Skin of body (tissue), 2 donors: ENCODE results near the gene PPDPF. TPM values are rescaled to one million over a fixed set of nuclear protein-coding genes. Genes with fewer than 3 reads are reported as not detected.
A peak's percentile ranks its signal among the peaks of the same experiment; 100 is the strongest.
"Not testable (repeated sequence)": the region's sequence is repeated elsewhere in the genome, so short reads cannot be mapped to it uniquely, and the experiment has no call there.

Source experiments
- DNase-seq: peaks from one replicate; lab custom pipeline; 2025; lab: John Stamatoyannopoulos, UW
- total RNA-seq: library from RNA; depleted of rRNA; stranded (reverse); fragments of >200 nt; gene quantifications from one replicate; pipeline ENCODE4 v1.2.3, GENCODE V29; 2014

PPDPF gene, protein sequence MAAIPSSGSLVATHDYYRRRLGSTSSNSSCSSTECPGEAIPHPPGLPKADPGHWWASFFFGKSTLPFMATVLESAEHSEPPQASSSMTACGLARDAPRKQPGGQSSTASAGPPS
- 30.8 TPM for total RNA-seq

DNA sequence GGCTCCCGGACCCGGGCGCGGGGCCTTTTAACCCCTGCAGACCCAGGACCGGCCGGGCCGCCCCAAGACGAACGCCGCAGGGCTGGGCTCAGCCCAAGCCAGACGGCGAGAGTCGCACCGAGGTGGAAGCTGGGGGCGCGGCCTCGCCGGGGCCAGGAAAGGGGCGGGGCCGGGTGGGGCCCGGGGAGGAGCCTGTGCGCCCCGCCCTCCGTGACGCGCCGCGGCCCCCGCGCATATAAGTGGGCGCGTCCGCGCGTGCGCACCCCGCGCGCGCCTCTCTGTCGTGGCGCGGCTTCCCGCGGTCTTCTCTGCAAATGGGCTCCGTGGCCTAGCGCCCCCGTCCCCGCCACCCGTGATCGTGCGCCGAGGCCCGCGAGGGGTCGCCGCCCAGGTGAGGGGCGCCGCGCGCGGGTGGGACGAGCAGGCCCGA is at the start of gene PPDPF:
PPDPF (plus strand) TSS at position 262 of the 430 bp plus-strand sequence. CDS start 544 bp downstream, outside the sequence.
- peak; percentile 82 for DNase-seq

DNA sequence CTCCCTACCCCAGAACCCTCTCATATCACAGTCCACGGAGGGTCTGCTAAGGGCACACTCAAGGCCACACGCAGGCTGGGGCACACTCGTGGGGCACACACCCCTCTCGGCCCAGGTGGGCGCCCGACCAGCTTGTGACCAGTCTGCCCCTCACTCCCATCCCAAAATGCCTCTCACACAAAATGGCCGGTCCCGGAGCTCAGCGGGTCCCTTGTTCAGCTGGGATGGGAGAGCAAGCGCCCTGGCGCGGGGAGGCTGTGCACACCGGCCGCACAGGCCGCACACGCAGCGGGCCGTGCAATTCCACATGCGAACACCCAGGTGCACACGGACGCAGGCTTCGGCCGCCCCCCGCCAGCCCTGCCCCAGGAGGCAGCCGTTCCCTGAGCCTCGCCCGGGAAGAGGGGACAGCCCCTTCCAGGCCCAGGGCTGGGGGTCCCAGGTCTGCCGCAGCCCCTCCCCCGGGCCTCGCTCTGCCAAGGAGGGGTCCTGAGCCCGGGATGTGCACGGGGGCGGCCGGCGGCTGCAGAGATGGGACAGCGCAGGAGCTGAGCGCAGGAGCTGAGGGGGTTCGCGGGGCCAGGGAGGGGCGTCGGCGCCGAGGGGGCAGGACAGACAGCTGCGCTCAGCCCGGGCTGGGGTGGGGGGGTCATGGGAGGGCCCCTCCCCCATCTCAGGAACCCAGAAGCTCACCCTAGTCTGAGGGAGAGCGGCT is 49.4 kb upstream of the PPDPF start:
- no peak for DNase-seq

DNA sequence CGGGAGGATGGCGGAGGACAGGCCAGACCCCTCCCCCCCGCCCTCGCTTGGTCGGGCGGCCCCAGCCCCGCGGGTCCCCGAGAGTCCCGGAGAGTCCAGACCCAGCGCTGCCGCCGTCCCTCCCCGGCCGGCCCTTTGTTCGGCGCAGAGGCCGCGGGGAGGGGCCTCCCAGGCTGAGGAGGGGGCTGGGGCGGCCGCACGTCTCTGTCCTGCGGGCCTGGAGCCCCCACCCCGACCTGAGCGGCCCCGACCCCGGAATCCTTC is 48.9 kb upstream of the PPDPF start:
- no peak for DNase-seq

DNA sequence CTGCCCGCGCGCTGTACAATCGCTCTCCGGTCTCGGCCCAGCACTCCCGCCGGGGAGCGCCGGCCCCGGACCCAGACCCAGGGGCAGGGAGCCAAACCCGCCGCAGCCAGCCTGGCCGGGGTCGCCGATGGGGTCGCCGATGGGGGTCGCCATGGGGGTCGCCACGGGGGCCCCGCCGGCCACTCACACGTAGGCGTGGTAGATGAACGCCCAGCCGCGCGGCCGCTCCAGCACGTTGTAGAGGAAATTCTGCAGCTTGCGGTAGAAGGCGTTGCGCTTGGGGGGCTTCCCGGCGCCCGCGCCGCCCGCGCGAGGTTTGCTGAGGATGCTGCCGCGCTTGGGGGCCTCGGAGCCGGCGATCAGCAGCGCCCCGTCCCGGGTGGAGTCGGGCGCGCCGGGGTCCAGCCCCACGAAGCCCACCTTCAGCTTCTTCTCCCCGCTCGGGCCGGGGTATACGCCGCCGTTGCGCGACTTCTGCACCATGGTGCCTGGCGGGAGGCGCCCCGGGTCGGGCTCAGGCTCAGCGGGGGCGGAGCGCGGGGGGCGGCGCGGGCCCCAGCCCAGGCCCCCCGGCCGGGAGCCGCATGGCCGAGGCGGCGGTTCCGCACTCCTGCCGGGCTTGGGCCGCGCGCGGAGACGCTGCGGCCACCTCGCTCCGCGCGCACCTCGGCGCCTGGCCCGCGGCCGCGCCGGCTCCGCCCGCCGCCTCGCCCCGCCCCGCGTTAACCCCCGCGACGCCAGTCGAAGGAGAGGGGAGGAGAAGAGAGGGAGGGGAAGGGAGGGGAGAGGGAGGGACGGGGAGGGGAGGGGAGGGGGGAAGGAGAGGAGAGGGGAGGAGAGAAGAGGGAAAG is 48.4 kb upstream of the PPDPF start, which contains the start of gene KCNQ2:
KCNQ2 (minus strand) TSS at position 675 of the 851 bp plus-strand sequence; CDS start at position 483, 192 bp downstream.
- DNase-seq, result no peak

DNA sequence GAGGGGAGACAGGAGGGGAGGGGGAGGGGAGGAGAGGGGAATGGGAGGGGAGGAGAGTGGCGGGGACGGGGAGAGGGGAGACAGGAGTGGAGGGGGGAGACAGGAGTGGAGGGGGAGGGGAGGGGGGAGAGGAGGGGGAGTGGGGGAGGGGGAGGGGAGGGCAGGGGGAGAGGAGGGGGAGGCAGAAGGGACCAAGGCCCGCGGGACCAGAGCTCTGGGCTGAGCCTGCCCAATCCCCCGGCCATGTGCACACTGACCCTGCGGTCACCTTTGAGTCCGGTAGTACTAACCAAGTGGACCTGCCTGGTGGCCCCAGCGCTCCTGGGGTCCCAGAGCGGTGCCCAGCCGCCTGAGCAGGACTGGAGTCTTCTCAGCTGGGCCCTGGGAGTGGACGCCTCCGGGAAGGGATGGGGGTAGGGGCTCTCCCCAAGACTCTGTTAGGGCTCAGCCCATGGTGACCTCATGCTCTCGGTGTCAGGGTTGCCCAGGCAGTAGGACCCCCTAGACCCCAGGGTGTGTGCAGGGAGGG is 47.6 kb upstream of the PPDPF start:
- DNase-seq, result no peak

DNA sequence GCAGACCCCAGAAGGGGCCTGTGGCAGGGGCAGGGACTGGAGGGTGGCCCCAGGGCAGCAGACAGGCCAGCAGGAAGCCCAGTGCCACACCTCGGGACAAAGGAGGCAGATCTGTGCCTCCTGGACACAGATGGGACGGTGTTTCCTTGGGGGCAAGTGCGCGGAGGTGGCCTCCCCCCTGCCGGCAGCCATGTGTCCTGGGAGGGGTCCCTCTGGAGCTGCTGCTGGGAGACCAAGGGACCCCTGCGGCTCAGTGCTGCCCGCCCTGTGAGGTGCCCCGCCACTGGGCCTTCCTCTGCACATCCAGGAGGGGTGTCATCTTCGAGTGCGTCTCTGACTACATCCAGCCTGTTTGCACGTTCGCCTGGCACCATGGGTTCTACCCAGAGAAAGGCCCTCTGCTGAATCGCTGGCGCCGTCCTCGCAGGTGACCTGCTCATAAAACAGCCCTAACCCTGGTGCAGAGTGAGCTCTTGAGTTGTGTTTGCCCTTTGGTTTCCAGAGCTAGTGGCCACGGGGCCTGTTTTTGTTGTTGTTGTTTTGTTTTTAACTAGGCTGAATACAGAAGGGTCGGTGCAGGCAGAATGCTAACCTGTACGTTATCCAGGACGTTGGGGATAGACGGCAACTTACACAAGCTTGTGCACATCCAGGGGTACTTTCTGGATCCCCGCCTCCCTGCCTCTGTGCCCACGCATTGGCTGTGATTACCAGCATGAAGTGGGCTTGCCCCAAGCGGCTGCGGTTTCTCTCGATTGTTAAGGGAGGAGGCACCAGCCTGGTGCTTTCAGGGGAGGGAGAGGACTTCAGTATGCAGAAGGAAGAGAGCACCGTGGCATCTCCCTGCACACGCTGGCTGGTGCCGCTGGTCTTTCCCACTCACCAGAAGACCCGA is 46.8 kb upstream of the PPDPF start:
- no peak for DNase-seq

DNA sequence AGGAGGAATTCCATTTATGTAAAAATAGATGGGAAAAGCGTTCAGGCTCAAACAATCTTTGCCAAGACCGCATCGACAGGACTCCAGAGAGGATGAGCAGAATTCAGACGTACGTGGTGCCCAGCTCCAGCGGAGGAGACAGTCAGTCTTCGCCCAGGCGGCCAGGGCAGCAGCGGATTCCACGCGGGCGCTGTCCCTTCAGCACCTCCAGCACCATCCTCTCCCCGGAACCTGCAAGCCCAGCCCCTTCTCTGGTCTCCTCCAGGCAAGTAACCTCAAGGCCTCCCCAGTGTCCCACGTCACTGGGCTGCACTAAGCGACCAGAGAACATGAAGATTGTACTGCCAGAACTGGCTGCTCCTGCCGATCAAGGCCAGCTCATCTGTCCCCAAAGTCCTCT is 45.4 kb upstream of the PPDPF start:
- DNase-seq, result no peak

DNA sequence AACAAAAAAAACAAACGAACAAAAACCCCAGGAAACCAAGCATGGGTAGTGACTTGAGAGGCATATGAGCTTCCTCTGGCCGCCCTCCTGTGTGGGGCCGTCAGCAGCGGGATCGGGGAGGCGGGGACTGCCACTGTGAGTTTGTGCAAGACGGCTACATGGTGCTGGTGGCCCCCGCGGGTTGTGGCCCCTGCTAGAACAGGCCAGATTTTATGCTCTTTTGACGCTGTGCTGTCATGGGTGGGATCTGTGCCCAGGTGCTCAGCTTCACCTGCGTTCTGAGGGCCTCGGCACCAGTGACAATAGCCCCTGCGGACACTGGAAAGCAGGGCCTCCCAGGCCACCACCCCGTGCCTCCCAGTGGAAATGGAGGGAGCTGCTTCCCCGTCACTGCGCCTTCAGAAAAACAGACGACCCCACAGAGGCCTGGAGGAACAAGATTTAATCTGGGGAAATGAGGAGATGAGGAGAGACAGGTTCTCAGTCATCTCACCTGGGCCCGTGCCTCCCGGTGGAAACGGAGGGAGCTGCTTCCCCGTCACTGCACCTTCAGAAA is 43.4 kb upstream of the PPDPF start:
- DNase-seq, result no peak

DNA sequence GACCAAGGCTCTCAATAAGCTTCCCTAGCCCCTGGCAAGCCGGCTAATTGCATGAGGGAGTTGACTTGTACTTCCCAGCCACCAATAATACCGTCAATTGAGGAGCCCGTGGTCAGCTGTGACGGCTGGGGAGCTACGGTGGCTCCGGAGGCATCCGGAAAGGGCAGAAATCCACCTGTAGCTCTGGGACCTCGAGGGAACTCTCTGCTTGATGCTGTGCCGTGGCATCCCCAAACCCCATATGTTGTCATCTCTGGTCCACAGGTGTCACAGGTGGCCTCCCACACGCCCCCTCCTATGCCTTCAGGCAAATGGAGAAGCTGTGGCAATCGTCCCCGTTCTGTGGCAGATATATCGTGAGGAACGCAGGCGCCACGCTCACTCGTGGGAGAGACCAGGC is 42.6 kb upstream of the PPDPF start:
- DNase-seq, result no peak

DNA sequence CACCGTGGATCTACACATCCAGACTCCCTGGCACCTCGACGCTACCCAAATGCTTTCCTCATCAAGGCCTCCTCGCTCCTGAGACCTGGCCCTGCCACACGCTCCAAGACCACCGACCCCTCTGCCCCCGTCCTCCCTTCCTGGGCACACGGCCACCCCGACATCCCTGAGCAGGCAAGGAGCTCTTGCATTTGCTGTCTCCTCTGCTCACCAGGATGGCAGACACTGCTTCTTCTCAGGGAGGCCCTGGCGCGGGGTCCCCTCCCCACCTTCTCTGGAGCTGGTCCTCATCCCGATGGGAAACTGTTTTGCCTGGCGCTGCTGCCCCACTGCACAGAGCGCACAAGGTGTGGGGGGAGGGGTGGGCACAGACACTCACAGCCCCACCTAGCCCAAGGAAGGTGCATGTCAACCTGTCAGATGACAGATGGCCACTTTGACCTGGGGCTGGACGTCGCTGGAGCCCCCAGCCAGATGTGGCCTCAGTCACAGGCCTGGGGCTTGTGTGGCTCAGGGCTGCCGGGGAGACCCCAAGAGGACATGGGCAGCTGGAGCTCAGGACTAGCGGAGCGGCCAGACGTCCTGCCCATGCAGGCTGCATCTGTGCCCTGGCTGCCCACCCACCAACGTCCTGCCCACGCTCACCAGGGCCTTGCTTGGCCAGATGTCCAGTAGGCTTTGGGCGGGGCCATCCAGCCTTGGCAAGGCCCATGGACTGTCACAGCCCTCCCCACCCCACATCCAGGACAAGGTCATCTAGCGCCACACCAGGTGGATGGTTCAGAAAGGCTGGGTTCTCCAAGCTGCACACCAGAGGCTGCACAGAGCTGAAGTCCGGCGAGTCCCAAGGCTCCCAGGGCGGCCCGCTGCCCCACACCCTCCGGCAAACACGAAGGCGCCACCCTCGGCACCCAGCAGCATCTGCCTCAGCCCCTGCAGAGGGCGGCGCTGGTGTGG is 41.9 kb upstream of the PPDPF start:
- DNase-seq, result no peak

DNA sequence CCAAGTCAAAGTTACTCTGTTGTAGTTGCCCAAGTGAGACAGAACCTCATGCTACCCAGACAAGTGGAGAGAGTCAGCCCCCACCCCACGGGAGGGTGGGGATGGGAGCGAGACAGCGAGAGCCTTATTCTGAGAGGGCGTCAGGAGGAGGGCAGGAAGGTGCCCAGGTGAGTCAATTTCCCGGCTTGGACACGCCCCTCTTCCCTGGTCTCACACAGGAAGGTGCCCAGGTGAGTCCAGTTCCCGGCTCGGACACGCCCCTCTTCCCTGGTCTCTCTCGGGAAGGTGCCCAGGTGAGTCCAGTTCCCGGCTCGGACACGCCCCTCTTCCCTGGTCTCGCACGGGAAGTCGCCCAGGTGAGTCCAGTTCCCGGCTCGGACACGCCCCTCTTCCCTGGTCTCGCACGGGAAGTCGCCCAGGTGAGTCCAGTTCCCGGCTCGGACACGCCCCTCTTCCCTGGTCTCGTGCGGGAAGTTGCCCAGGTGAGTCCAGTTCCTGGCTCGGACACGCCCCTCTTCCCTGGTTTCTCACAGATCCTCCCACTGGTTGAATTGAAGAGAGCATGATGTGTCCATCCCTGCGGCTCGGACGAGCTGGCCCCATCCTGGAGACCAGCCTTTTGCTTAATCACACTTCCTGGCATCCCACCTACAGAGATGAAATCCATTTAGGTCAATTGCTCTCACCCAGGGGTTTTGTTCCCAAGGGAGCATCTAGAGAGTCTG is 40.7 kb upstream of the PPDPF start:
- DNase-seq, result not testable (repeated sequence)

DNA sequence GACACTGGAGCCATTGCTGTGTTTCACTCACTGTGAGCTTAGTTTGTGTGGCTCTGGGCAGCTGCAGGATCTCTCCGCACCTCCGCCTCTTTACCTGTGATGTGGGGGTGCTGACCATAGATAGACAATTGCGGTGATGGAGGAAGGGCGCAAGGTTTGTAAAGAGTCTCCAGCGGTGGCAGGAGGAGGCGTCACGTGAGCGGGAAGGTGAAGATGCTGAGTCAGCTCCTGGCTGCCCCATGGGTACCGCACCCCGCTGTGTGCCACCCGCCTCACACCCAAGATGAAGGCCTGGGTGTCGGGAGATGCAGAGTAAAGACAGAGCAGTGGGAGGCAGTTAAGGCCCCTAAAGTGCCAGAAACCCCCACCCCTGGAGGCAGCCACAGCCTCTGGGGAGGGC is 39.1 kb upstream of the PPDPF start:
- DNase-seq, result no peak

DNA sequence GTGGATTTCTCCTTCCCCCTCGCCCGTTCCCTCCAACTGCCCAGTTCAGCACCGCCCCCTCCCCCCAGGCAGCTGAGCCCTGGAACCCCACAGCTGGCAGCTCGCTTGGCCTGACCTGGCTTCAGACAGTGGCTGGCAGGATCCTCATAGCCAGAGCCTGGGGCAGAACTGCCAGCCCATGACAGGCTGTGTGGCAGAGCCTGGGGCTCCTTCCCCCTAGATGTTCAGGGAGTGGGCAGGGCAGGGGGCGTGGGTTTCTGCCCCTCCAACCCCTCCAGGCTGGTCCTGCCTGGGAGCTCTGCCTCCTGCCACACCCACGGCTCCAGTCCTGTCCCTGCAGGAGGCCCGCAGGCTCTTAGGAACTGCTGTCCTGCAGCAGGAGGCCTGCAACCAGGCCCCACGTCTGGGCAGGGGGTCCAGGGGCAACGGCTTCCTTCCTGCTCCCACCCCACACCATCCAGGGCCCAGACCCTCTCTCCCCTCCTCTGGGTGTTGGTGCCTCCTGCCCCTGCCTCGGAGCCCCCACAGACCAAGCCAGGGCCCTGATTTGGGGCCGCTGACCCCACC is 38.5 kb upstream of the PPDPF start:
- DNase-seq, result no peak

DNA sequence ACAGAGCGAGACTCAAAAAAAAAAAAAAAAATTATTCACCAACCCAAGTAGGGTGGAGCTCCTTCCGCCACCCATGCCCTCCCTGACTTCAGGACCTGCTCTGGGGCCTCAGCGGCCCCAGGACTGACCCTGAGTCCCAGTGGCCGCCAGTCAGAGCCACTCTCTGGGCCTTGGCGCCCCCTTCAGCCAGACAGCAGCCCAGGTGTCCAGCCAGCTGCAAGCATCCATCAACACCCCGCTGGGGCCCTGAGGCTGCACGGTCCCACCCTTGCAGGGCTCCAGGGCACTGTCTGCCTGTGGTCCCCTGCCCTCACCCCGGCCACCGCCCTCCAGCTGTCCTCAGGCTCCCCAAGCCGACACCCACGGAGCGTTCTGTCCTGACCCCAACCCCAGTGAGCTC is 36.7 kb upstream of the PPDPF start:
- no peak for DNase-seq

DNA sequence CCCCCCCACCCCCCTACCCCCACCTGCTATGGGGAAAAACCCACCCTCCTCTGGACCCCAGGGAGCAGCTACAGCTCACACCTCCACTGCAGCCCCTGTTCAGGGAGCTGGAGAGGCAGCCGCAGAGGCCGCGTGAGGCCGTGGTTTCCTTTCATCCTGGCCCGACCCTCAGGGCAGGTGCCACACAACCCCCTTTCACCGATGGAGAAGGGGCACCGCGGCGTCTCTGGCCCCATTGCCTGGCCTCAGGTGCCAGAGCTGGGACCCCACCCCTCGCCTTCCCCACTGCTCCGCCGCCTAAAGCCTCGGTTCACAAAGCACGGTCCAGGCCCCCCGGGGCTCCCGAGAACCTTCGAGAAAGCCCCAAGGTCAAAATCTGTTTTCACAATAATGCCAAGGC is 36.3 kb upstream of the PPDPF start:
- DNase-seq, result no peak

DNA sequence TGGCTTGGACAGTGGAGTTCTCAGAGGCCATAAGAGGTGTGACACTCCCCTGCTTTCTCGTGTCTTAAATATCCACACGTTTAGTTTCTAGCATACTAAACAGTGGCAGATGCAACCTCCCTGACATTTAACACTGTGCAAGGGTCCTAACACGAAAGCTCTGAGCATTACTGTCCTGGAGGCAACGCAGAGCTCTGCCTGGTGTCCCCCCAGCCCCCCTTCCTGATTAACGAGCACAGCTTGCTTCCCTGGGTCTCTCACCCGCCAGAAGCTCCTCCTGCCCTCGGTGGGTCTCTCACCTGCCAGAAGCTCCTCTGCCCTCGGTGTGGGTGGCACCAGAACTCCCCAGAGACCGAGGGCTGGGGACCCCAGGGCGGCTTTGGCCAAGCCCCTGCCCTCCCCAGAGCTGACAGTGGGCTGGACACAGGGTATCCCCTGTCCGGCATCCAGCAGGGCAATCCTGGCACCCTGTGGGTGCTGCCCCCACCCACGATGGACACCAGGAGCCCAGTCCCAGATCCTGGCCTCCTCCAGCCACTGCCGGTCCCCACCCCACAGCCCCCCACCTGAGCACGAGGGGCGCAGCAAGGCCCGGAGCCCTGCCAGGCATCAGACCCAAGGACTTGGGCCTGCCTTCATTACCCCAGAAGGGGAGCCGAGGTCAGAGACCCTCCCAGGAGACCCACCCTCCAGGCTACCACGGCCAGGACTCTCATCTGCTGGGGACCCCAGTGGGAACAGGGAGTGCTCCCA is 35.7 kb upstream of the PPDPF start:
- DNase-seq, result no peak

DNA sequence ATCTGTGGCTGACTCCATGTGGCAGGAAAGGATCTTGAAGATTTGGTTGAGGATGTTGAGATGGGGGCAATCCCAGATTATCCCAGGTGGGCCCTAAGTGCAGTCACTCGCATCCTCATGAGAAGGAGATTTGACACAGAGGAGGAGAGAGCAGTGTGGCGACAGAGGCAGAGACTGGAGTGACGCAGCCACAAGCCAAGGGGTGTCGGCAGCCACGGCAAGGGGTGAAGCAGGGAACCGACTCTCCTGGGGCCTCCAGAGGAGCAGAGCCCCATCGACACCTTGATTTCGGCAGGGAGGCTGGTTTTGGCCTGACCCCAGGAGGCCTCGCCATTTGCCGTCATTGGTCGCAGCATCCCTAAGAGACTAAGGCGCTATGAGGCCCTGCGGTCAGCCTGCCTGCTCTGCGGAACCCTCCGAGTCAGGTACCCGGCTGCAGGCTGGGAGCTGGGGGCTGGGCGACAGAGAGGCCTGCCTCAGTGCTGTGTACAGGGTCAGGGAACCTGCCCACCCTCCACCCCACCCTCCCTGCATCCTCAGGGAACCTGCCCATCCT is 34.2 kb upstream of the PPDPF start:
- DNase-seq, result no peak
